Renal cortical epithelial cell (primary cell): ENCODE results near the gene CEP44. TPM values are rescaled to one million over a fixed set of nuclear protein-coding genes. Genes with fewer than 3 reads are reported as not detected.
A peak's percentile ranks its signal among the peaks of the same experiment; 100 is the strongest.
"Not testable (repeated sequence)": the region's sequence is repeated elsewhere in the genome, so short reads cannot be mapped to it uniquely, and the experiment has no call there.

Experiments used
- DNase-seq: peaks from one replicate; pipeline ENCODE4 v3.0.0-alpha.2; 2011; ENCODE audit warnings: low read depth
- total RNA-seq: library from RNA; depleted of rRNA; stranded (reverse); fragments of >200 nt; gene quantifications from 2 replicates; pipeline ENCODE4 v1.2.3, GENCODE V29; 2014

CEP44 gene
- total RNA-seq, 1 donor from 2014 or later: 16.6 TPM

DNA sequence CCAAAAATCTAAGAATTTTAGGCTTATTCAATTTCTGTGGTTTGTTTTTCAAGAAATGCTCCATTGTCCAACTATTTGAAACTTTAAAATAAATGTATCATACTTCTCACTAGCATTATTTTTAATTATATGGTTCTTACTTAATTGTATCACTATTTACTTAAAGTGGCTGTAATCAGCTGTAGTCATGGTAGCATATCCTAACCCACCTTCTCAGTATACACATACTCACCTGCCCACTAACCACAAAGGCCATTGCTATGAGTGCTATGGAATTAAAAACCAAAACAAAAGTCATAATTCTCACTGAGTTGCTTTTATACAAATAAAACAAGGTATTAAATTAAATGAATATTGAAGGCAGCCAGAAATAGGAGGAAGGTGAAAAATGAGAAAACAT lies 5.2 kb upstream of the CEP44 start:
- no peak for DNase-seq

DNA sequence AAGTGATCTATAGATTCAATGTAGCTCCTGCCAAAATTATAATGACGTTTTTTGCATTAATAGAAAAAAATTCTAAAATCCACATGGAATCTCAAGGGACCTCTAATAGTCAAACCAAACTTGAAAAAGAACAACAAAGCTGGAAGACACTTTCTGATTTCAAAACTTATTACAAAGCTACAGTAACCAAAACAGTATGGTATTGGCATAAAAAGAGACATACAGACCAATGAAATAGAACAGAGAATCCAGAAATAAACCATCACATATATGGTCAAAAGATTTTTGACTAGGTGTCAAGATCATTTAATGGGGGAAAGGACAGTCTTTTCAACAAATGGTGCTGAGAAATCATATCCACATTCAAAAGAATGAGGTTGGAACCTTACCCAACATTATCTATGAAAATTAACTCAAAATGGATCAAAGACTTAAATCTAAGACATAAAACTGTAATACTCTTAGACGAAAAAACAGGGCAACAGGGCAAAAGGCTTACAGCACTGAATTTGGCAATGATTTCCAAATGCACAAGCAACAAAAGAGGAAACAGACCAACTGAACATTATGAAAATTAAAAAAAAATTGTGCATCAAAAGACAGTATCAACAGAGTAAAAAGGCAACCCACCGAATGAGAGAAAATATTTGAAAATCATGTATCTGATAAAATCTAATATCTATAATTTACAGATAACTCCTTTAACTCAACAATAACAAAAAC lies 4.1 kb upstream of the CEP44 start:
- DNase-seq: no peak

DNA sequence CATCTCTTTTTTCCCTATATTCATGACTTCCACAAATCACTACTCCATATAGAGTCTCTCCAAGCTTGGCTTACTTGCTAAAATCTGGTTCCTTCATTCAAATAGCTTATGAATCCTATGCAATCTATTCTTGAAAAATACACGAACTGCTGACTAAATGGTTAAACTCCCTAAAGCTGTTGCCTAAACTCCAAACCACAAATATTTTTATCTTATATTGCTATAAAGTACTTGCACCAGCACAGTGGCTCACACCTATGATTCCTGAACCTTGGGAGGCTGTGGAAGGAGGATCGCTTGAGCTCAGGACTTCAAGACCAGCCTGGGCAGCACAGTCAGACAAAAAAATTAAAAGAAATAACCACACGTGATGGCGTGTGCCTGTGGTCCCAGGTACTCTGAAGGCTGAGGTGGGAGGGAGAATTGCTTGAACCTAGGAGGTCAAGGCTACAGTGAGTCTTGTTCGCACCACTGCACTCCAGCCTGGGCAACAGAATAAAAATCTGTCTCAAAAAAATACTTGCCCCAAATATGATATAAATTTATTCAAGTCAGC lies 2.5 kb upstream of the CEP44 start:
- no peak for DNase-seq

DNA sequence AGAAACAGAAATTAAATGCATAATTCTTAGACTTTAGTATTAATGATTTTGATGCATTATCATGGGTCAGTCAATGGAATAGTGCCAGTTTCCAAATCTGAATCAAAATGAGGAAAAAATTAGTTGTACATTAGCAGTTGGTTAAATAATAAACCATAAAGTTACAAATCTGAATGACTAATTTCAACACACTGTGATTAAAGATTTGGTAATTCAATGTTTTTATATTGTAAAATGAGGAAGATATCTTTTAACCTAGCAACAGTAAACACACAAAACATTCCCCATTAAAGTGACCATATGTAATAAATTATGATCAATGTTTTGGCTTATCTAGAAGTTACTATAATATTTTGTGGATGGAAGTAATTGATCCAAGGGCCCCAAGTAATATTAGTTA lies 1.8 kb upstream of the CEP44 start:
- no peak for DNase-seq

DNA sequence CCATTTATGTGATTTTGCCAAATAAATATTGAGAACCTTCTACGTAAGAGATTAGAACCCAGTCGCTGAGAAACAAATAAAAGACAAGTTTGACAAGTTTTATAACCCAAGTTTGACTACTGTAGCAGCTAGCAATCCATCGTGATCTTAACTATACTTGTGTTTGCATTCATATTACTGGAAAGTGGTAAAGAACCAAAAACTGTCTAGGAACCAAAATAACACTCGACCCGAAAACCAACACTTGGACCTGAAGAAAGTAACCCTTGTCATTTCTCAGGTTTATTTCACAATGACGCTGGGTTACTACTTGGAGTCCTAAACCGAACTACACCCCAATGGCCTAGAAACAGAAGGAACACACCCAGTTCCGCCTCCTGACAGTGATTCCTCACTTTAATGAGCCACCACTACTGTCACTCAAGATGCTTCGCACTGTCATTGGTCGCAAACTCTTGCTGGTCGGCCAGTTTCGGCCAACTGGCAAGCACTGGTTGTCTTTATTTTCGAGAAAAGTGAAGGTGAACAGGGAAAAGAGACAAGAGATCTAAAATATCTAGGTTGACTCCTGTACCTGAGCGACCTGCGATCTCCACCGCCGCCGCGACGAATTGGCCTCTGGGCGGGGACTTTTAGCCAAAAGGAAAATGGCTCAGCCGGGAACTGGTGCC lies 740 bp upstream of the CEP44 start:
- DNase-seq: peak; percentile 96

DNA sequence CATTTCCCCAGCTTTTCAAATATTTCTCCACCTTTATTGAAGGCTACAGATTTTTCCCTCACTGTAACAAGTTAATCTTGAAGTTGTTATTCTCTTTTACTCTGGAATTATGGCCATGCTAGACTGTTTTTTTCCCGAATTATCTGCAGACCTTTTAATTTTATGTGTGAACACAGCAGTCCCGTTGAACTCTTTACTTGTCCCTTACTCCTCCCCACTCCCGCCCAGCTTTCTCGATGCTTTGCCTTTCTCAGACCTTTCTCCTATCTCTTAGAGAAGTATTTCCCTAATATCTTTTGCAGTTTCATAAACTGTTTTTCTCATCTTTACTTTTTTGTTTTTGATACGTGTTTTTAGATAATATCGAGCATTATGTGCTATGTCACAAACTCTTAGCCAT lies 776 bp downstream of the CEP44 start:
- DNase-seq: no peak

DNA sequence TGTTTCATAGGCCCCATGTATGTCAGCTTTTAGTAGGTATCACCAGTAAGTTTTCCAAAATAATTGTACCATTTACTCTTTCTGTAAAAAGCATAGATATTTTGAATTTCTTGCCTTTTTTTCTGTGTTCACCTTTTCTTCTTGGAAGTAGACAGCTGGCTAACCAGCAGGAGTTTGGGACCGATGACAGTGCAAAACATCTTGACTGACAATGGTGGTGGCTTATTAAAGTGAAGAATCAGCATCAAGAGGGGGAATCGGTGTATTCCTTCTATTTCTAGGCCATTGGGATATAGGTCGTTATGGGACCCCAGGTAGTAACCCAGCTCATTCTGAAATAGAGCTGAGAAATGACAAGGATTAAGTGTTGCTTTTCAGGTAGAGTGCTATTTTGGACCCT lies 3.2 kb downstream of the CEP44 start:
- DNase-seq: no peak

DNA sequence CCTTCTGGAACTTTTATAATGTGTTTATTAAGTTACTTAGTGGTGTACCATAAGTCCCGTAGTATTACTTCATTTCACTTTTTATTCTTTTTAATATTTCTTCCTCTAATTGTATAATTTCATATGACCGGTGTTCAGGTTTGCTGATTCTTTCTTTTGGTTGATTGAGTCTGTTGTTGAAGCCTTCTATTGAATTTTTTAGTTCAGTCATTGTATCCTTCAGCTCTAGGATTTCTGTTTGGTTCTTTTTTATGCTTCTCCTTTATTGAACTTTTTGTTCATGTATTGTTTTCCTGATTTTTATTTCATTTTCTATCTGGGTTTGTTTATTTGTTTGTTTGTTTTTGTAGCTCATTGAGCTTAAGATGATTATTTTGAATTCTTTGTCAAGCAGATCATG lies 8.8 kb downstream of the CEP44 start:
- DNase-seq: no peak

DNA sequence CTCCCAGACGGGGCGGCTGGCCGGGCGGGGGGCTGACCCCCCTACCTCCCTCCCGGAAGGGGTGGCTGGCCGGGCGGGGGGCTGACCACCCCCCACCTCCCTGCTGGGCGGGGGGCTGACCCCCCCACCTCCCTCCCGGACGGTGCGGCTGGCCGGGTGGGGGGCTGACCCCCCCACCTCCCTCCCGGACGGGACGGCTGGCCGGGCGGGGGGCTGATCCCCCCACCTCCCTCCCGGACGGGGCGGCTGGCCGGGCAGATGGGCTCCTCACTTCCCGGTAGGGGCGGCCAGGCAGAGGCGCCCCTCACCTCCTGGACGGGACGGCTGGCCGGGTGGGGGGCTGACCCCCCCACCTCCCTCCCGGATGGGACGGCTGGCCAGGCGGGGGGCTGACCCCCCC lies 10.9 kb downstream of the CEP44 start:
- DNase-seq: not testable (repeated sequence)

DNA sequence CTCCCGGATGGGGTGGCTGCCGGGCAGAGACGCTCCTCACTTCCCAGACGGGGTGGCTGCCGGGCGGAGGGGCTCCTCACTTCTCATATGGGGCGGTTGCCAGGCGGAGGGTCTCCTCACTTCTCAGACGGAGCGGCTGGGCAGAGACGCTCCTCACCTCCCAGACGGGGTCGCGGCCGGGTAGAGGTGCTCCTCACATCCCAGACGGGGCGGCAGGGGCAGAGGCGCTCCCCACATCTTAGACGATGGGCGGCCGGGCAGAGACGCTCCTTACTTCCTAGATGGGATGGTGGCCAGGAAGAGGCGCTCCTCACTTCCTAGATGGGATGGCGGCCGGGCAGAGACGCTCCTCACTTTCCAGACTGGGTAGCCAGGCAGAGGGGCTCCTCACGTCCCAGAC lies 11.4 kb downstream of the CEP44 start:
- not testable (repeated sequence) for DNase-seq

DNA sequence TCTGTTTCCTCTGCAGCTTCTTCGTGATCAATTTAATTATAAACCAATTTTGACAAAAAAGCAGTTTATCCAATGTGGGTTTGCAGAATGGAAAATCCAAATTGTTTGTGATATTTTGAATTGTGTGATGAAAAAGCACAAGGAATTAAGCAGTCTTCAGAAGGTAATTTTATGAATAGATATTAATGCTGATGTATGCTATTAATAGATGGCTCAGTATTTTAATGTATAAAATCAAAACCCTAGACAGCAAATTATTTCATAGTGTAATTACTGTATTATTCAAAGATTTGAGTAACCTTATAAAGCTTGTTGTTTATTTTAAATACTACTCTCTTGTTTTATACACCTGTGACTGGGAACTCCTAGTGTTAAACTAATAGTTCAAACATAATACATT lies 20.0 kb downstream of the CEP44 start:
- DNase-seq: no peak

DNA sequence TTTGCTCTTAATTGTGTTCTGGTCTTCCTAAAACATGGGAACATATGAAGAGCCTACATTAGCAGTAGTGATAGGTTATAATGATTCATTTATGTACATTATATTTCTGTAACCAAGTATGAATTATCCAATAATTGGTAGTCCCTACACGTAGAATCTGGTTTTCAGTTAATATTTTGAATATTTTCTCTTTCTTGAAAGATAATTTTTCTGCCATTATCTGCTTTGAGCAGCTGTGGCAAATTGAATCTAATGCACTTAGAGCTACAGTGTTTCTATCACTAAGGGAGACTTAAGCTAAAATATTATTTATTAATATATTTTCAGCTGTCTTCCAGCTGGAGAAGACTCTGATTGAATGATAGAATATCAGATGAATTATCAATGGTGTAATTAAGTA lies 21.0 kb downstream of the CEP44 start:
- DNase-seq: no peak

DNA sequence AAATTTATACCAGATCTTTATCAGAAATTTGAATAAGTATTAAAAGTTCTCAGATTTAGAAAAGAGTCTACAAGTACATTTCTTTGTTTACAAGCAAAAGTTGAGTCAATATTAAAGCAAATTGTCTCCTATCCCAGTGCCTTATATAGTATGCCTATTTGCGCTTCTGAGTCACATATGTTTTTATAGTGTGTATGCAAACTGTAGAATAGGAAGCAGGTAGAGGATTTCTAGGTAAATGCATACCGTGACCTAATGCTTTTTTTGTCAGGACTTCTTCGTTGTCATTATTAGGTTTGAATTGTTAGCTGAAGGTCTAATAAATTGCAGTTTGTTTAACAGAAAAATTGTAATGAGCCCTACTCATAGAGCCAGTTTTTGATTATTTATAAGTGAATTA lies 22.2 kb downstream of the CEP44 start:
- no peak for DNase-seq

DNA sequence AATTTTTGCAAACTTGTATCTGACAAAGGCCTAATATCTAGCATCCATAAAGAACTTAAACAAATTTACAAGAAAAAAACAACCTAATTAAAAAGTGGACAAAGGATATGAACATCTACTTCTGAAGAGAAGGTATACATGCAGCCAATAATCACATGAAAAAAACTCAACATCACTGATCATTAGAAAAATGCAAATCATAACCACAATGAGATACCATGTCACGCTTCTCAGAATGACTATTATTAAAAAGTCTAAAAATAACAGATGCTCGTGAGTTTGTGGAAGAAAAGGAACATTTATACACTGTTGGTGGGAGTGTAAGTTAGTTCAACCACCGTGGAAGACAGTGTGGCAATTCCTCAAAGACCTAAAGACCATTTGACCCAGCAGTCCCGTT lies 24.0 kb downstream of the CEP44 start:
- DNase-seq: no peak

DNA sequence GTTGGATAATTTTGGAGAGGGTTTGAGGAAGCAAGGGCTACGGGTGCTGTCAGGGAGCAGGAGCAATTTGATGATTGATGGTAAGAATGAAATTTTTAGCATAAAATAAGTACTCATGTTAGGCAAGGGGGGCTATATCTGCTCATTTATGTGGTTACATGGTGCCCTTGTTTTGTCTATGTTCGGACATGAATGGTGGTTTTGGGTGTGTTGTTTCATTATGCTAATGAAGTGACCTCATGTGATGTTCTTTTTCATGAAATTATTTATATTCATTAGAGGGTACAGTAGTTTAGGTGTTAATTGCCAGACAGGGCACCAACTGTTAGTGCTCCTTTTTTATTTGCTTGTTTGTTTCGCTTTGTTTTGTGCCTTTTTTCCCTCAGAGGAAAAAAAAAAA lies 29.3 kb downstream of the CEP44 start:
- no peak for DNase-seq

DNA sequence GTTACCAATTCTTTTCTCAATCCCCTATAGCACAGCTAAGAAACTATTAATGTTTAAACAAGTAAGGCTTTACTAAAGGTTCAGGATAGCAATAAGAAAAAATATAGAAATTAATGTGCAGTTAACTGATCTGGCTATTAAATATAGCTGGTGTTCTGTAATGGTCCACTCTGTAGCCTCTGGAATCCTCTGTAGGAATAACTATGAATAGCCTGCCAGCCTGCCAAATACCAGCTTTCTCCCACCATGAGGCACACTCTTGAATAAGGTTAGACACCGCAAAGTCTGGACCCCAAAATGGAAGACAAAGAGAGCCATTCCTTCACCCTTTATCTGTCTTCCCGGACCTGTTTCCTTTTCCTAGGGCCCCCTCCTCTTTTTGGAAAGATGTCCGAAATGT lies 30.6 kb downstream of the CEP44 start:
- no peak for DNase-seq

DNA sequence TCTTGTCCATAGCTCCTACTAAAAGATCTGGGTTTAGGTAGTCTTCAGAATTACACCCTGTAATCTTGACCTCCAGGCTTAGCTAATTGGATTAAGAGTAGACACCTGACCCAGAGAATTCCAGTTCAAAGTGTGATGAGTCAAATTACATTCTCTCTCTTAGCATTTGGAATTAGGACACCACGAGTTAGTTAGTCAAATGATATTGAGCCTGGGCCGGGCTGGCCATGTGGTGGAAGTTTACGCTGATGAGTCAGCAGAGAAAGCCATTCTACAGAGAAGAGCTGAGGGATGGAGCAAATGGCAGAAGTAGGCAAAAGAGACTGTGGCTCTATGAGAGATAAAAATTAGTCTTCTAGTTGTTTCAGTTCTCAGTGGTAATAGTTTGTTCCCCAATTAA lies 31.1 kb downstream of the CEP44 start:
- DNase-seq: peak; percentile 59

DNA sequence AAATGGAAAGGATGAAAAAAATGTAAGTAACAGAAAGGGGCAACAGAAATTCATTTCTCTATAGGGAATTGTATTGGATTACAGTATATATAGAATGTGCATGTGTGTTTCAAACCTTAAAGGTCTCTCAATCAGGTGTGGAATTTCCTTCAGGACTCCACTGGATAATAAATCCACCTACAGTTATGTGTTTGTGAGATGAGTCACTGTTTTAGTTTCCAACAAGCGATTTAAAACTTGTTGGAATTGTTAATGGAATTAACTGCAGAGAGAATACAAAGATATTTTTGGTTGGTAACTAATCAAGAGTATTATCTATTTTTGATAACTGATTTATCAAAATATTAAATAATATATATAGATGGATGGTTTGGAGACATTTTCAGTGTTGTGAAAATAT lies 32.8 kb downstream of the CEP44 start:
- peak; percentile 53 for DNase-seq

DNA sequence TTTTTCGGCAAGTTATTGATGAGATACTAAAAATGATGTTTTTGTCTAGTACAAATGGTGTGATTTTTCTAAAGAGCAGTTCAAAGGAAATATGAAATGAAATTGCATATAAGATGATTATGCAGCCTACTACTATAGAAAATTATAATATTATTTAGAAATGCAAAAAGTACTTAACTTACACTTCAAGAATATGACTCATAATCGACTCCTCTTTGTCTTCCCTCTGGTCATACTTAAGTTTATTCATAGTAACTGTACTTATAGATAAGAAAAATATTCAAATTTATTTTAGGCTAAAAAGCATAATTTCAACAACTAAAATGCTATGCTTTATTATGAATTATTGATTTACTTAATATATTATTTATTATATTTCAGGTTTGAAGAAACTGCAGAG lies 33.2 kb downstream of the CEP44 start:
- no peak for DNase-seq

DNA sequence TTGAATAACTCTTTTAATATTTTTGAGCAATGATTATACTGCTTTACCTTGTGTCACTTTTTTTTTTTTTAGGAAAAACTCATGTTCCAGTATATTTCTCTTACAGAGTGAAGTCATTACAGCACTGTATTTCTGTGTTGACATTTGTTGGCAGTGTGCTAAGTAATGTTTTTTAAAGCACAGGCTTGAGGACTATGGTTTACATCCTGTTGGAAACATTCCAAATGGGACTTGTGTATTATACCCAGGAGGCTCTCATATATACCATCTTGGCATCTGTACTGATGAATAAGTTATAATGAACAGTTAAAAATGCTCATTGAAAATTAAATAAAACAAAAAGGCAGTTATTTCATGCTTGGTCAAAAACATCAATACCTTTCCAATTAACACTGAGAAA lies 33.8 kb downstream of the CEP44 start:
- DNase-seq: peak; percentile 14

DNA sequence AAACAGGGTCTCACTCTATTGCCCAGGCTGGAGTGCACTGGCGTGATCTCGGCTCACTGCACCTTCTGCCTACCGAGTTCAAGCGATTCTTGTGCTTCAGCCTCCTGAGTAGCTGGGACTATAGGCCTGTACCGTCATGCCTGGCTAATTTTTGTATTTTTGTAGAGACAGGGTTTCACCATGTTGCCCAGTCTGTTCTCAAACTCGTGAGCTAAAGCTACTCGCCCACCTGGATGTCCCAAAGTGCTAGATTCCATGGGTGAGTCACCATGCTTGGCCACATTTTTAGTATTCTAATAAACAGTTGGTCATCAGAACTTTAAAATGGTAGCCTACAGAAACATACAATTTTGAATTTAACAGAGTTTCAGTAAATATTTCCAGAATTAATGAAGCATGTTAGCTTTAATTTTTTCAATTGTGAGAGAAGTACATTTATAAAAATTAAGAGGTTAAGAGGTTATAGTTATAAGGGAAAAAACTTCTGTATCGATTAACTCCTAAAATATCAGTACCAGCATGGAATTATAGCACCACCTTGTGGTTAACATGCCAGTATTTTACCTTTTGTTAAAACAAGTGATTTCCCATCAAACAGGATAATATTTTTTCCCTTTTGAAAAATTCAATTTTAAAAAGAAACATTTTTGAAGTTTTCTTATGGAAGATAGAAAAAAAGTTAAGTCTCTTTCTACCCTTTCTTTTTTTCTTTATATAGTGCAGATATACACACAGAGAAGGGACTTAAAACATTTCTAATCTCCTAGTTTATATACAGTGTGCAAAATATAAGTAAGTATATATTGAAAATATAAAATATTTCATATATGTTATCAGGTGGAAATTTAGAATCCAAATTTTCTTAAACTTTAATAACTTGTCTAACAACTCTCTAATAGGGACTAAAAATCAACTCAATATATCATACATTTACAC lies 35.4 kb downstream of the CEP44 start:
- peak; percentile 65 for DNase-seq

DNA sequence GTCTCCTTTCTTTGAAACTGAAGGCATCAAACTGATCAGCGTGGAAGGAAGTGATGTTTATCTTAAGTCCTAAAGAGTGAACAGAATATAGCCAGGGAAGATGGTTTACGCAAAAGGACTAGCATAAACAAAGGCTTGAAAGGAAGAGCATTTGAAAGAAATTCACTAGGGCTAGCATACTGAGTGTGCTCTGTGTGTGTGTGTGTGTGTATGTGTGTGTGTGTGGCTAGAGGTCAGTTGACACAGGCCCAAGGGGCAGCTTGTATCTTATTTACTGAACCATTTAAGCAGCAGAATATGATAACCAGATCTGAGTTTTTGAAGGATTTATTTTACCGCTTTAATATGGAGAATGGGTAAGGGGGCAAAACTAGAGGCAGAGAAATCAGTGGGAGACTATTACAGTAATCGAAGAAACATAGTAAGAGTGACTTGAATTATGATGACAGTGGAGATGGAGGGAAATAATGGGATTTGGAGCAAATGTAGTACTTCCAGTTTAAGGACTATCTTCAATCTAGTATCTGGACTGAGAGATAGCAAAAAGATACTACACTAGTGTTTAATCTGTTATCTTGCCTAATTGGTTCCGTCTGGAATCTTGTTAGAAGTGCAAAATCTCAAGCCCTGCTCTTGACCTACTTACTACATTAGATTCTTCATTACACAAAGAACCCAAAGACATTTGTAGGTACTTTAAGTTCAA lies 36.9 kb downstream of the CEP44 start:
- DNase-seq: no peak
